Body of pancreas (tissue), 4 donors: ENCODE results near the gene COL8A1.

ENCODE experiments used
- CTCF ChIP-seq, 7 experiments: fragments of 450-650 bp in 4 of 7; fragments of 200-600 bp in 3 of 7; sonication (generic) in 3 of 7; IDR thresholded peaks; one replicate each; pipeline ENCODE4 v1.5.1; 2016 to 2019; ENCODE audit warnings: antibody characterized with exemption in 7 of 7
- POLR2A ChIP-seq, 3 donors: fragments of 450-650 bp; IDR thresholded peaks; one replicate each; pipeline ENCODE4 v1.6.1; 2016; ENCODE audit warnings: antibody characterized with exemption in 3 of 3, mild to moderate bottlenecking in 2 of 3

- TF ChIP-seq CTCF (IDR thresholded peaks at IDR 0.05) (no peak), POLR2A (IDR thresholded peaks at IDR 0.05) (no peak)
These were observed 40.5 kb downstream of the COL8A1 start for GRCh38 chr3:99678896-99679295.
